HG02610 (cell line): Measurements from ENCODE around the gene CIRBP.
"Not testable (repeated sequence)": the region's sequence is repeated elsewhere in the genome, so short reads cannot be mapped to it uniquely, and the experiment has no call there.

Experiments
- ATAC-seq: cut with Tn5 transposase; IDR thresholded peaks from one replicate; pipeline ENCODE4 v1.9.1; 2021; ENCODE audit warnings: mild to moderate bottlenecking, moderate library complexity; ENCODE audit not compliant: unreplicated experiment

CIRBP gene

GRCh38 chr19:1243768-1244692 is 25.1 kb upstream of the CIRBP start:
- no peak for ATAC-seq

GRCh38 chr19:1244693-1245451 is 24.3 kb upstream of the CIRBP start:
- ATAC-seq: no peak

GRCh38 chr19:1245494-1246264 is 23.5 kb upstream of the CIRBP start:
- no peak for ATAC-seq

GRCh38 chr19:1246265-1247087 is 22.7 kb upstream of the CIRBP start:
- ATAC-seq: not testable (repeated sequence)

GRCh38 chr19:1247748-1248138 is 21.4 kb upstream of the CIRBP start:
- no peak for ATAC-seq

- ATAC-seq: peak; percentile 14
Measured at GRCh38 chr19:1248139-1248785, 20.9 kb upstream of the CIRBP start, which contains the start of gene MIDN. Gene MIDN (plus strand): TSS chr19:1248583. CDS start chr19:1250297, 1,714 bp downstream.

GRCh38 chr19:1248786-1249297 is 20.3 kb upstream of the CIRBP start:
- ATAC-seq: peak; percentile 15

- ATAC-seq: peak; percentile 39
Measured at GRCh38 chr19:1249298-1249989, 19.7 kb upstream of the CIRBP start.

GRCh38 chr19:1249990-1250436 is 19.1 kb upstream of the CIRBP start:
- no peak for ATAC-seq

GRCh38 chr19:1250437-1251260 is 18.5 kb upstream of the CIRBP start:
- no peak for ATAC-seq

- no peak for ATAC-seq
Measured at GRCh38 chr19:1251330-1252220, 17.6 kb upstream of the CIRBP start.

GRCh38 chr19:1252221-1252820 is 16.8 kb upstream of the CIRBP start:
- no peak for ATAC-seq

- no peak for ATAC-seq
Measured at GRCh38 chr19:1252821-1253513, 16.2 kb upstream of the CIRBP start.

- ATAC-seq: no peak
Measured at GRCh38 chr19:1253514-1254080, 15.5 kb upstream of the CIRBP start.

GRCh38 chr19:1254081-1254527 is 15.0 kb upstream of the CIRBP start:
- no peak for ATAC-seq
